ENCODE results near the gene ARMC12.

GRCh38 chr6:35710241-35710847 is 26.5 kb upstream of the ARMC12 start:
- TF ChIP-seq CTCF (IDR thresholded peaks at IDR 0.05; ENCODE audit: insufficient read depth, low read length): no peak
- no peak for TF ChIP-seq POLR2AphosphoS5 (IDR thresholded peaks at IDR 0.05; ENCODE audit: low read depth)
- TF ChIP-seq SPI1 (IDR thresholded peaks at IDR 0.05; ENCODE audit: borderline replicate concordance, low read depth): no peak
- TF ChIP-seq, protein P1, sequence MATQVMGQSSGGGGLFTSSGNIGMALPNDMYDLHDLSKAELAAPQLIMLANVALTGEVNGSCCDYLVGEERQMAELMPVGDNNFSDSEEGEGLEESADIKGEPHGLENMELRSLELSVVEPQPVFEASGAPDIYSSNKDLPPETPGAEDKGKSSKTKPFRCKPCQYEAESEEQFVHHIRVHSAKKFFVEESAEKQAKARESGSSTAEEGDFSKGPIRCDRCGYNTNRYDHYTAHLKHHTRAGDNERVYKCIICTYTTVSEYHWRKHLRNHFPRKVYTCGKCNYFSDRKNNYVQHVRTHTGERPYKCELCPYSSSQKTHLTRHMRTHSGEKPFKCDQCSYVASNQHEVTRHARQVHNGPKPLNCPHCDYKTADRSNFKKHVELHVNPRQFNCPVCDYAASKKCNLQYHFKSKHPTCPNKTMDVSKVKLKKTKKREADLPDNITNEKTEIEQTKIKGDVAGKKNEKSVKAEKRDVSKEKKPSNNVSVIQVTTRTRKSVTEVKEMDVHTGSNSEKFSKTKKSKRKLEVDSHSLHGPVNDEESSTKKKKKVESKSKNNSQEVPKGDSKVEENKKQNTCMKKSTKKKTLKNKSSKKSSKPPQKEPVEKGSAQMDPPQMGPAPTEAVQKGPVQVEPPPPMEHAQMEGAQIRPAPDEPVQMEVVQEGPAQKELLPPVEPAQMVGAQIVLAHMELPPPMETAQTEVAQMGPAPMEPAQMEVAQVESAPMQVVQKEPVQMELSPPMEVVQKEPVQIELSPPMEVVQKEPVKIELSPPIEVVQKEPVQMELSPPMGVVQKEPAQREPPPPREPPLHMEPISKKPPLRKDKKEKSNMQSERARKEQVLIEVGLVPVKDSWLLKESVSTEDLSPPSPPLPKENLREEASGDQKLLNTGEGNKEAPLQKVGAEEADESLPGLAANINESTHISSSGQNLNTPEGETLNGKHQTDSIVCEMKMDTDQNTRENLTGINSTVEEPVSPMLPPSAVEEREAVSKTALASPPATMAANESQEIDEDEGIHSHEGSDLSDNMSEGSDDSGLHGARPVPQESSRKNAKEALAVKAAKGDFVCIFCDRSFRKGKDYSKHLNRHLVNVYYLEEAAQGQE (IDR thresholded peaks at IDR 0.05; ENCODE audit: insufficient replicate concordance, low read depth): no peak
